RKO (cell line): ENCODE results near the gene NAA38.
"Not testable (repeated sequence)": the region's sequence is repeated elsewhere in the genome, so short reads cannot be mapped to it uniquely, and the experiment has no call there.

Experiments used
- DNase-seq: peaks from one replicate; pipeline ENCODE4 v3.0.0-alpha.2; 2016; ENCODE audit warnings: low spot score

The NAA38 gene

GRCh38 chr17:7823581-7824001 is 33.8 kb downstream of the NAA38 start:
- DNase-seq, result no peak

DNA sequence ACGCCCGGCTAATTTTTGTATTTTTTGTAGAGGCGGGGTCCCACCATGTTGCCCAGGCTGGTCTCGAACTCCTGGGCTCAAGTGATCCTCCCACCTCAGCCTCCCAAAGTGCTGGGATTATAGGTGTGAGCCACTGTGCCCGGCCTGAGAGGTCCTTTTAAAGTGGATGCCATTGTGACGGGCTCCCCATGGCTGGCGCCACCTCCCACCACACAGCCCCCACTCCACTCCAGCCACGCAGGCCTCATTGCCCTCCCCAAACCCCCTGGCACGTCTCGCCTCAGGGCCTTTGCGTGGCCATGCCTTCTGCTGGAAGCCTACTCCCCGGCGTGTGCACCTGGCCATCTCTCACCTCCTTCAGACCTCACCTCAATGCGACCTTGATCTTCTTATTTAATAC is 35.2 kb downstream of the NAA38 start:
- no peak for DNase-seq

DNA sequence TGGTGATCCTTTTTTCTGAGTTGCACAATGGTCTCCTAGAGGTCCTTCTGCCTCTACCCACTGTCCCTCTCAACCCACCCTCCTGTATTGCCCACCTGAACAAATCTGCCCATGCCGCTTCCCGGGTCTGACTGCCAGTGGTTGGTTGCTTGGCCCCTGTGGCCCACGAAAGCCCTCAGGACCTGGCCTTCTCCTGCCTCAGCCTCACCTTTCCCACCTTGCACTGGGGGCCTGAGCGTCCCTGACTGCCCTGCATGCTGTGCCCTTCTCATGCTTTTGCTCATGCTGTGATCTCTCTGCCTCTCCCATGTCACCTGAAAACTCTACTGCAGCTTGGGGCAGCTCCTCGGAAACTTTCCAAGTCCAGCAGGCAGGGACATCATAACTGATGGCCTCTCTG is 37.1 kb downstream of the NAA38 start:
- no peak for DNase-seq

GRCh38 chr17:7818746-7819645 is 38.4 kb downstream of the NAA38 start:
- DNase-seq, result no peak

GRCh38 chr17:7818026-7818425 is 39.3 kb downstream of the NAA38 start:
- no peak for DNase-seq

- DNase-seq, result no peak
Observed at GRCh38 chr17:7817643-7817964, 39.8 kb downstream of the NAA38 start.

DNA sequence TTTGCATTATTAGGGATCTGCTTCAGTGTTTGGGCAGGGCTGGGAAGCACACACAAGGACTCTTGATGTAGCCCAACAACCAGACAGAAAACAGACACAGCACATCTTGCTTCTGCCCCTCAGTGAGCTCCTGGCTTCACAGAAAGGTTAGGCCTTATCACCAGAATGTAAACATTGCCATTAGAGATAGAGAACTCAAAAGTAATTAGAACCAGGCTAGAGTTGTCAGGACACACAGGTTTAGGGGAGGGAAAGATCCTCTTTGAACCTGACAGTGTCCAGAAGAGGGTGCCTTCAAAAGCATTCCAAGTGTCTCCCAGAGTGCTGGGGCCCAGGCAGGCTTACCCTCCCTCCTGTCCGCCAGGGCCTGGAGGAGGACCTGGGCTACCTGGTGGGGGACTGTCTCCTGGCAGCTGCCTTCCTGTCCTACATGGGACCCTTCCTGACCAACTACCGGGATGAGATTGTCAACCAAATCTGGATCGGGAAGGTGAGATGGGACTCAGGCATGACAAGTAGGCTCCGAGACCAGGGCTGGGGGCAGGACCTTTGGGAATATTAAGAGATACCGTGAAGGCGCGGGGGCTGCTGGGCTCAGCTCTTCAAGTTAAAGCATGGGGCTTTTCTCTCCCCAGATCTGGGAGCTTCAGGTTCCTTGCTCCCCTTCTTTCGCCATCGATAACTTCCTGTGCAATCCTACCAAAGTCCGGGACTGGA is 40.3 kb downstream of the NAA38 start:
- DNase-seq, result no peak

- no peak for DNase-seq
Observed at GRCh38 chr17:7814969-7815368, 42.4 kb downstream of the NAA38 start.

DNA sequence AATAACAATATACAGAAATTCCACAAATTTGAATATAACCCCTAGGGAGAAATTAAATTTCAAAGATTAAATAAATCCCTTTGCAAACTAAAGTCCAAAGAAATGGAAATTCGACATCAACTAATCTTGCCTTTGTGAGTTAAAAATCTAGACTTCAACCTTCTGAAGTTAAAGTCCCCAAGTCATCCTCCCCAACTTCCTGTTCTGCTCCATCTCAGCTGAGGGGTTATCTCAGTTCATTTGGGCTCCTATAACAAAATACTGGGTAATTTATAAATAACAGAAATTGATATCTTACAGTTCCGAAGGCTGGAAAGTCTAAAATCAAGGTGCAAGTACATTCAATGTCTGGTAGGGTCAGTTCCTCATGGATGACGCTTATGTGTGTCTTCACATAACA is 46.1 kb downstream of the NAA38 start:
- no peak for DNase-seq

DNA sequence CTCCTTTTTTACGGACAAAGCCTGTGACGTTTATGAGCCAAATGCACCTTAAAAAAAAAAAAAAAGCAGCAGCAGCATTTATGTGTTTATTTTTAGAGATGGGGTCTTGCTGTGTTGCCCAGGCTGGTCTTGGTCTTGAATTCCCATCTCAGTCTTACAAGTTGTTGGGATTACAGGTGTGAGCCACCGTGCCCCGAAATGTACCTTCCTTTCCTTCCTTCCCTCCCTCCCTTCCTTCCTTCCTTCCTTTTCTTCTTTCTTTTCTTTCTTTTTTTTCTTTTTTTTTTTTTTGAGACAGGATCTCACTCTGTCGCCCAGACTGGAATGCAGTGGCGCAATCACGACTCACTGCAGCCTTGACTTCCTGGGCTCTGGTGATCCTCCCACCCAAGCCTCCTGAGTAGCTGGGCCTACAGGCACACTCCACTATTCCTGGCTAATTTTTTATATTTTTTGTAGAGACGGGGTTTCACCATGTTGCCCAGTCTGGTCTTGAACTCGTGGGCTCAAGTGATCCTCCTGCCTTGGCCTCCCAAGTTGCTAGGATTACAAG is 47.5 kb downstream of the NAA38 start:
- DNase-seq, result not testable (repeated sequence)

- DNase-seq, result no peak
Observed at GRCh38 chr17:7809086-7809790, 48.1 kb downstream of the NAA38 start.

DNA sequence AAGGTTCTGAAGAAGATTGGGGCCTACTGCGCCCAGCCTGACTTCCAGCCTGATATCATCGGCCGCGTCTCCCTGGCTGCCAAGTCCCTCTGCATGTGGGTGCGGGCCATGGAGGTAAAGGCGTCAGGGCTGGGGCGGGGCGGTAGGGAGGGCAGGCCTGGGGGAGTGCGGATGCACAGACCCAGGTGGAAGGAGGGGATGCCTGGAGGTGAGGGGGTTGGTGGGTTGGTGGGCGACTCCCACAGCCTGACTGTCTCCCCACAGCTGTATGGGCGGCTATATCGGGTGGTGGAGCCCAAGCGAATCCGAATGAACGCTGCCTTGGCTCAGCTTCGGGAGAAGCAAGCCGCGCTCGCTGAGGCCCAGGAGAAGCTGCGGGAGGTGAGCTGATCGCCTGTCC is 50.2 kb downstream of the NAA38 start:
- no peak for DNase-seq
